GM21786 (cell line): ENCODE results near the gene LIPA.
"Not testable (repeated sequence)": the region's sequence is repeated elsewhere in the genome, so short reads cannot be mapped to it uniquely, and the experiment has no call there.

ENCODE experiments used
- ATAC-seq: cut with Tn5 transposase; IDR thresholded peaks from one replicate; pipeline ENCODE4 v1.9.1; 2021; ENCODE audit not compliant: unreplicated experiment

LIPA gene

DNA sequence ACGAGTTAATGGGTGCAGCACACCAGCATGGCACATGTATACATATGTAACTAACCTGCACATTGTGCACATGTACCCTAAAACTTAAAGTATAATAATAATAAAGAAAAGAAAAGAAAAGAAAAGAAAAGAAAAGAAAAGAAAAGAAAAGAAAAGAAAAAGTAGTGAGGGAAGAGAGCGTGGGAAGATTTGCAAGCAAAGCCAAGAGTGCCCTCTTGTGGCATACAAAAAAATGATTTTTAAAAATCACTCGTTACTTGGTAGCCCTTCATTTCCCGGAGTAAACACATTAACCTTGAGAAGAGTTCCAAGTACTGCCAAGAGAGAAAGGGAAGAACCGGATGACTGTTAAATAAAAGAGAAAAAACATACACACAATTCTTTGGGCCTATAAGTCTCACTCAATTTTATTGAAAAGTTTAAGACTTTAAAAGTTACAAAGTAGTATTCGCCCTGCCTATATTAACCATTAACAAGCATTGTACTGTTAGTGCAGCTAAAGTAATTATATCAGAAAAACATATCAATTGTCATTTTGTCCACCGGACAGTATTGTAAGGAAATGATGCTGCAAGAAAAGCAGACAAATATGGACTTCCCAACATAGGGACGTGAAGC is 38.3 kb downstream of the LIPA start:
- ATAC-seq, result no peak

DNA sequence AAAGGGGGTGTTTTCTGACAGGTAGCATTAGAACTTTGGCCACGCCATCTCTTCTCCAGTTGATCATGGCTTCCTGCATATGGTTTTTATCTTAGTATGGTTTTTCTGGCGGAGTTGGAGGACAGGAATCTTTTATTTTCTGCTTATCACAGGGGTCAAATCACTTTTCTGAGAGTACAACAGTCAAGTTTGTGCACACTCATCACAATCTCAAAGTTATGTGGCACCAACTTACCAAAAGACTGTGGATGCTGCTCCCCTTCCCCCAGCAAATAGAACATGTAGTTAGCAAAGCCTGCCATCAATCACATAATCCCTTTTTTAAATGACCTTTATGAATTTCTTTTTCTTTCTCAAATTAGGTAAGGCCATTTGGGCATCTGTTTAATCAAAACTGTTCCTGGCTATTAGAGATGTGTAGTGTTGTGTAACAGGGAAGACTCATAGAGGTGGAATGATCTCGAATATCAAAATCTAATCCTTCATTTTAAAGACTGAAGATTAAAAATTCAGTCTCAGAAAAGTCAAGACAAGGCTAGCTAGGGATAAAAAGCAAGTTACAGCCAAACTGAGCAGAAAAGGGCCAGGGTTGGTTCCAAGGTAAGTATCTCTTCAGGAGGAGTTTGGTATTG is 40.7 kb downstream of the LIPA start:
- ATAC-seq, result no peak

DNA sequence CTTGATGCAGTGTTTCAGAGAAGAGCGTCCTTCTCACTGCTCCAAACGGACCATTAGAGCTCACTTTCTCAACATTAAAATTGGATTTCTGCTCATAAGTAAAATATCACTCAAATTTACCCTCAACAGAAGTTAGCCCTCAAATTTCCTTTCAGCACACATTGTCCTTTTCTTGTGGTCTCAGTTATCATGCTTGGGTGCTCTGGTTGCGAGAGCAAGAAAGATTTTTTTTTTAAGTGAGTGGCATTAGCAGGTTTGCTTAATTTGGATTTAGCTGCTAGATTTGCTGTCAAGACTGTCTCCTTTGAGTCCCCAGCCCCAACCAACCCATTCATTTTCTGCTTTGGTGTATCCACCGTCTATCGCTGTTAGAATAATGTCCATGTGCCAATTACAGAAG is 41.9 kb downstream of the LIPA start:
- no peak for ATAC-seq

DNA sequence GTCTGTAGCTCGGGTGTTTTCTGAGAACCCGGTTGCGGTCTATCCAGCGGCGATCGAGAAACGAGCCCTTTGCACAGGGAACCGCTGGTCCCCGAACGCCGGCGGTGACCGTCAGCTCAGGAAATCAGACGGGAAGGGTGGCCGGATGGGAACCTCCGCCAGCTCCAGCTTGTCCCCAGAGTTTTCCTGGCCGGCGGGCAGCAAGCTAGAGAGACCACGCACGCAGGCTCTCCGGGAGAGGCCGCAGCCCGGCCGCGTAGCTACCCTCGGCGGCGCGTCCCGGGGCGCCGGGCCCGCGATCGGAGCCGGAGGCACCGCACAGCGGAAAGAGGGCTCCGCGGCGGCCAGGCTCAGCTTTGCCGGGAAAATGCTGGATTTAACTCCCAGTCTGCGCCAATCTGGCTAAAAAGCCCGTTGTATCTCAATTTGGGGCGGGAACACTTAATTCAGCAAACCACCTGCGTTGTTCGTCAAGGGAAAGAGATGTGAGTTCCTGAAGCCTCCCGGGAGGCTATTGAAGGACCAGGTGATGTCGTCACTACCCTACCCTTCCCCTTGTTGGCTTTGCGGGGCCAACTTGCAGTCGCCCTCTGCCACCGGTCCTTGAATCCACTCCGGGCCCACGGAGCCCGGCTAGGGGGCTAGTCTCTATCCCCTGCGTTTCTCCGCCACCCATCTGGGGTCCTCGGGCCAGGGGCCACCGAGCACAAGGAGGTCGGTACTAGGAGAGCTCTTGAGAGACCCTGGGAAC is 43.6 kb downstream of the LIPA start:
- ATAC-seq, result no peak

DNA sequence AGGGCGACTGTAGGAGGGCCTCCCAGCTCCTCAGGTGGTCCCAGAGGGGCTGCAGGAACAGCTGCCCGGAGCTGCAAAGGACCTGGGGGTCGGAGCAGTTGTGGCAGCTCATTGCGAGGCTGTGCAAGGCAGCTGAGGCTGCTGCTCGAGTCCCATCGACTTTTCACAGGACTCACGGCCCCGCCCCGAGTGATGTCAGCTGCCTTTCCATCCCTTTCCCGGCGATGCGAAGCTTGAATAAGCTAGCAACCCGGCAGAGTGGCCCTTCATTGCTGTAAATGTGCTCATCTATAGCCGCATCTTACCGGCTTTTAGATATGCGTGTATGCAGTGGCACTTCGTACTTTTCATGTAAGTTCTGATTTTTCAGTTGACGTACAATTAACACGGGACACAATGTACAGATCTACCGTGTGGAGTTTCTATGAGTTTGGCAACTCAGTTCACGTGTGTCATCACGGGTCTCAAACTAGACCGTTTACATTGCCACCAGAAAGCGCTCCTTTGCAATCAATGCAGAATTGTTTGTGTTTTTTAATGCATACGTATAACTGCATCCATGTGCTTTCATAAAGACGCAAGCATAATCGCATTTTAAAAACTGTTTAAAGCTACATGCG is 44.3 kb downstream of the LIPA start, which contains the start of gene CH25H:
Gene CH25H (minus strand): TSS at position 137 of the 620 bp plus-strand sequence. CDS start 25 bp downstream, at position 112.
- no peak for ATAC-seq

DNA sequence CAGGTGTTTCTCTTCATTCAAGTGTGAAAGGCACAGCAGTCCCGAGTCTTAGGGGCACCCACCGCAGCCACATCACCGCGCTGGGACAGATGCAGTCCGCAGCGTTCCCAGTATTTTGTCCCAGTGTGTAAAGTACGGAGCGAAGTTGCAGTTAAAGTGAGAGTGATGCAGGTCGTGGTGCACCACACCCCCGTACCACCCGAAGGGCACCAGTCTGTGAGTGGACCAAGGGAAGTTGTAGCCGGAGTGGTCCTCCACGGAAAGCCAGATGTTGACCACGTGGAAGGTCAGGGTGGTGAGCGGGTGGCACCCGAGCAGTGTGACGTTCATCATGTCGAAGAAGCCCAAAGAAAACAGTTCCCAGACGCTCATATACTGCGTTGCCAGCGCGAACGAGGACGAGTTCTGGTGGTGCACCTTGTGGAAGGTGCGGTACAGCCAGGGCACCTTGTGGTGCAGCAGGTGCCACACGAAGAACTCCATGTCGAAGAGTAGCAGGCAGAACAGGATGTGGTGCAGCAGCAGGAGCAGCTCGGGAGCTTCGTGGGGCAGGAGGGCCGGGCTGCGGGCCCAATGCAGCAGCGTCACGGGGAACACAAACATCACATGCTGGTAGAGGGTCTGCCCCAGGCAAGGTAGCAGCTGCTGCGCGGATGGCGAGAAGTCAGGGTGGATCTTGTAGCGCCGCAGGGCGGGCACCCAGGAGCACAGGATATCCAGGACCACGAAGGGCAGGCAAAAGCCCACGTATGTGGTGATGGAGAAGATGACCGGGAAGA is 45.0 kb downstream of the LIPA start:
- ATAC-seq, result no peak

DNA sequence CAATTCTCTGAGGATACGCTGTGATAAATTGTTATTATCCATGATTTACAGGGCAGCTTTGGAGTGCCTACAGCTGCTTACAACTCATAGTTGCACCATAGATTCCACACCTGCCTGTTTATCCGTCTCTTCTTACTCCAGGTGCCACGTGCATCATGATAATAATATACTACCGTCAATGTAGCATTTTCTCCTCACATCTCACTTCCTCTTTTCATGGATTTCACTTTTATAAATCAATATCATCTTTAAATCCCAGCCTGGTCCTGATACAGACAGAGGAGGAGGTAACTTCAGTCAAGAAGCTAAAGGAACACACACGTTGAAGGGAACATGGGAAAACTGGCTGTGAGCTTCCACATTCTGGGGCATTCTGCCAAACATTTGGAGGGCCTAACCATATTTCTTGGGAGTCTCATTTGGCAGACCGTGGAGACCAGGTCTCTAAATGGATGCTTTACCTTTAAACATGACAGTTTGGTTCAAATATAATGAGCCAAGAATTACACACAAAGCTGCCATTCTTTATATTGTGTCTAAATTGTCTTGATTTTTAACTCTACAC is 46.9 kb downstream of the LIPA start:
- no peak for ATAC-seq

DNA sequence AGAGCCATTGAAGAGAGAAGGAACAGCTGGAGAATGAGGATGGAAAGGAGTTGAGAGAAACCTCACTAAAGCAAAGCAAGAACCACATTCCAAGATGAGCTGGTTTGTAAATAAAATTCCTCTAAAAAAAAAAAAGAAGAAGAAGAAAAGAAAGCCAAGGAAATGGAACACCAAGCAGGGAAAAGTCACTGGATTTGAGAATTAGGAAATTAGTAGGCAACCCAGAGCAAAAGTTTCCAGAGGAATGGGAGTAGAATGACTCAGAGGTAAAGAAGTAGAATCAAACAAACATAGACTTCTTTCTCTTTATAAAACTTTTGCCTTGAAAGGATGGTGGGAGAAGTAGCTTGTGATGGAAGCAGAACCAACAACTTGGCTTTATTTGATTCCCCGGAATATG is 48.3 kb downstream of the LIPA start:
- no peak for ATAC-seq

DNA sequence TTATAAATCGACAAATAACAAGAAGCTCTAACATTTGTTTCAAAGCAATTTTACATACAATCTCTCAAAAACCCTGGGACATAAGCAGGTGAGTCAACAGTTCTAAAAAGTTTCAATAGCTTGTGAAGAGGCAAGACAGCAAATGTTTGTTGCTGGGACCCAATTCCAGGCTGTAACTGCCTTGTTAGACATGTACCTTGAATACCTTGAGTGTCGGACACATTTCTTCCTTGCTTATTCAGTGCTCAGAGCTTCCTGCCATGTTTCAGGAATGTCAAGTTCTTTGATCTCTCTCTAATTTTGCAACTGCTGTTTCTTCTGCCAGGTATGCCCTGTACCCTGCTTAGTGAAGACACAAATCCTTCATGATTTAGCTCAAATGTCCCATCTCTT is 49.5 kb downstream of the LIPA start:
- no peak for ATAC-seq

DNA sequence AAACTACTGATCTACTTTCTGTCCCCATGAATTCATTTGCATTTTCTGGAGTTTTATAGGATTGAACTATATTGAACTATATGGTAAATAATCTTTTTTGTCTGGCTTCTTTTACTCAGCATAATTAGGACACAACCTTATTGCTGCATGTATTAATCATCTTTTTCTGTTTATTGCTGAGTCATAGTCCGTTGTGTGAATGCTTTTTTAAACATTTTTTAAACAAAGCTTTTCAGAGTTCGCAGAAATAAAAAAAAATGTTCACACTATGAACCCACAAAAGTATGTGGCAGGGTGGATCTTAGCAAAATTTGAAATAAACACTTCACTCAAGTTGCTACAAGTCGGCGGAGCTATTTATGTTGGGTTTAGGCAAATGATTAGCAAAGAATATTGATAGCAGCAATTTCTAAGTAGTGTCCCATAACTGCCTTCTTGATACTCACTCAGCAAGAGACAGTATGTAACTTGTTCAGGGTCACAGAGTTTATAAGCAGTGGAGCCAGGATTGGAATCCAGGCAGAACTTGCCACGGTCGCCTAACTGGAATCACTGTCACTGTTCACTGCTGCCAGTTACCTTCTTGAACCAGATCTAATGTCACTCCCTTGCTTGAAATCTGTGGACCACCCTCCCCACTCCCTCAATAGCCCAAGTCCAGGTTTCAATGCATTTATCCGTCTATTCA is 50.1 kb downstream of the LIPA start:
- no peak for ATAC-seq

DNA sequence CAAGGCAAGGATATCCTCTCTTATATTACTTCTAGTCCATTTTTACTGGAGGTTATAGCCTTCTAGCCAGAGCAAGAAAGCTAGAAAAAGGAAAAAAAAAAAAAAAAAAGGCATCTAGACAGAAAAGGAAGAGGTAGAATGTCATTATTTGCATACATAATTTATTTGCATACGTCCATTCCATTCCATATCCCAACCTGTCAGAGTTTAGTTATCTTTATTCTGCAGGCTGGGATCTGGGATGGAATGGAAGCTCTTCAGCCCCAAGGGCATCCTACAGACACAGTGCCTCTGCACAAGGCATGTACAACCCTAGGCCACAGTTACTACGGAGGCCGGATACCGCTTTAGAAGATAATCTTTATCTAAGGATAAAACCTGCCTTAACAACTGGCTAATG is 54.1 kb downstream of the LIPA start:
- no peak for ATAC-seq

DNA sequence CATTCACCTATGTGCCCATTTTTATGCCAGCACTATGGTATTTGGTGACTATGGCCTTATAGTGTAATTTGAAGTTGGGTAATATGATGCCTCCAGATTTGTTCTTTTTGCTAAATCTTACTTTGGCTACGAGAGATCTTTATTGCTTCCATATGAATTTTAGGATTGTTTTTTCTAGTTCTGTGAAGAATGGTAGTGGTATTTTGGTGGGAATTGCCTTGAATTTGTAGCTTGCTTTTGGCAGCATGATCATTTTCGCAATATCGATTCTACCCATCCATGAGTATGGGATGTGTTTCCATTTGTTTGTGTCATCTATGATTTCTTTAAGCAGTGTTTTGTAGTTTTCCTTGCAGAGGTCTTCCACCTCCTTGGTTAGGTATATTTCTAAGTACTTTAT is 60.3 kb downstream of the LIPA start:
- not testable (repeated sequence) for ATAC-seq

DNA sequence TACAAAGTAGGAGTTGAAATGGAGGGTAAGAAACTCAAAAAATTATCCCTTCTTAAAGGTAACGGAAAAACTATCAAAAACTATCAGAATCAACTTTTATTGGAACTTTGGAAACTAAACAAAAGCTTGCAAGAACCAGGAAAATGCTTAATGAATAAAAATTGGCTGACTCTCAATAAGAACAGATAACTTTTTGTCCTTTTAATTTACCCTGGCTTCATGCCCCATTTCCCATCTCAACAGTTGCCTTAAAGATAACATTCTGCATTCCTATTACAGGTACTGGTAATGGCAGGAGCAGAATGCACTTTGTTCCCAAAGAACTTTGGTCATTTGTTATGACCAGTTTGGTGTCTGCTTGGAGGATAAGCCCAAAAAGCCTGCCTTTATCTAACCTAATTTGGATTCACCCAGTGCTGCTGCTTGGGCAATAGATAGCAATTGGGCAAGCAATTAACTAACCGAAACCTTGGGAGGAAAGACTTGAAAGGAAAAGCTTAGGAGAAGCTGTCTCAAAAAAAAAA is 62.3 kb downstream of the LIPA start:
- no peak for ATAC-seq

DNA sequence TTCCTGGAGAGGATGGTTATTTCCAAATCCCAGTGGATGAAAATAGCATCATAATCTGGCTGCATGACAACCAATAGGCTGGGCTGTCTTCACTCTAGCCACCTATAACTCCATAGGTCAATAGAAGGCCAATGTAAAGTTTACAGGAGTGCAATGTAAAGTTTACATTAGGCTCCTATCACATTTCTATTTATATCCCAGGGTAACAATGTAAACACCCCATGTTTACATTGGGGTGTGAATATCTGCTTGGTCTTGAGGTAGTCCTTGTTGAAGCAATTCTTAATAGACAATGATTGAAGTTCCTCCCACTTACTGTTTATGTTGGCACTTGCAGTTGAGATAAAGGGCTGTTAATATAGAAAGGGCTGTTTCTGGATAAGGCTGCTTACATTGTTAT is 65.9 kb downstream of the LIPA start:
- no peak for ATAC-seq

DNA sequence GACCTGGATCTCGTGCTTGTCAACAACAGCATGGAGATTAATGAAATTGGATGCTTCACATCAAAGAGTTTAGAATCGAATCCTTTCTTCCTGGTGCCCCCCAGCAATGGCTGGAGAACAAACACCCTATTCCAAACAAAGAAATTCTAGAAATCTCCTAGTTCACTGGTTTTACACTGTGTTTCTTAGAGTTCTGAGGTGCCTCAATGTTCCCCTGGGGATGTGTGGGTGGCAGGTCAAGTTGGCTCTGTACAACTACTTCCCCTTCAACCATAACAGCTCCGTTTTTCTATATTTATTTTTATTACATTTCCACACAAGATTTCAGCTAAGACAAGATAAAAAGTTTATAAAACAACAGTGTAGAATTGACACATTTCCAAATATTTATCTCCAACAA is 66.9 kb downstream of the LIPA start:
- no peak for ATAC-seq

DNA sequence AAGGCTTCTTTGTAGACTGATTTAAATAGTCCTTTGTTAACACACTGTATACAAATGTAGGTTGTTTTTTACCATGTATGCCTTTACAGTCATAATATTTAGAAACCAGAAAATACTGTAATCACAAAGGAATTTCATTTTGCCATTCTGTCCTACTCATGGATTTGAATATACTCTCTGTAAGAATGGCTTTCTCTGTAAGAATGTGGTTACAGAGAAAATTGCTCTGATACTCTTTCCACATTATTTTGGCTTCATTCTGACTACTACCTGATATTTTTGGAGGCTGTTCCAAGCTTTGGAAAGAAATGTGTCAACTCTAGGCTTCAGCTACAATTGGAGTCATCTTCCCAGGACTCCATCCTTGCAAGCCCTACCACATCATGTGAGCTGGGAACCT is 68.0 kb downstream of the LIPA start:
- no peak for ATAC-seq

DNA sequence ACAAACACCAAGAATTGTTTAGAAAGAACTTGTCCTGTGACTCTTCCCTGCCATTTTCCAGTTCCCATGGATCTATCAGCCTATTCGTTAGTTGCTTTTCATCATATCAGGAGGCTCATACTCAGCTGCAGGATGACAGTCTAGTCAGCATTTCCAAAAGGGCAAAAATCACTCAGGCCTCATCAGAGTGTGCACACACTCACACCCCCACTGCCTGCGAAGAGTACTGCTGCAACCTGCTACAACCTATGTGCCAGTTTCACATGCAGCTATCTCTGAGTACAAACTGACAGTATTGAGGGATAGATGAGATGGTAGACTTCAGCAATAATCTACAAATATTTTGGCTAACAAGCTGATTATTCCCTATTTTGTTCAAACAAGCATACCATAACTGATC is 68.7 kb downstream of the LIPA start:
- ATAC-seq, result no peak

DNA sequence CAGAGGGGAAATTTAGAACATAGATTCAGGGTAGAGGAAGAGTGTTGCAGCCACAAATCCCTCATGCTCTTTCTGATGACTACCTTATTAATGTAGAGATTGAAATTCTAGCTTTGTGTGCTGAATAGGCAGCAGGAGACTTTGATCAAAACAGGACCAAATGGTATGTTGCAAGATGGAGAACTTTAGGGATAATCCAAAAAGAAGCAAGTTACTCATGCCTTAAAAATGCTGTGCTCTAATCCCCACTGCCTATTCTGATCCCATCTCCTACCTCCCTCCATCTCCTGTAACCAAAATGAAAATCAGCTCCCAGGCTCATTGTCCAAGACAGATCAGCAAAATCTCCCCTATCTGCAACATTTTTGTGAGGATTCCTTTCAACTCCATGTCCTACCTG is 75.8 kb downstream of the LIPA start:
- ATAC-seq, result no peak

DNA sequence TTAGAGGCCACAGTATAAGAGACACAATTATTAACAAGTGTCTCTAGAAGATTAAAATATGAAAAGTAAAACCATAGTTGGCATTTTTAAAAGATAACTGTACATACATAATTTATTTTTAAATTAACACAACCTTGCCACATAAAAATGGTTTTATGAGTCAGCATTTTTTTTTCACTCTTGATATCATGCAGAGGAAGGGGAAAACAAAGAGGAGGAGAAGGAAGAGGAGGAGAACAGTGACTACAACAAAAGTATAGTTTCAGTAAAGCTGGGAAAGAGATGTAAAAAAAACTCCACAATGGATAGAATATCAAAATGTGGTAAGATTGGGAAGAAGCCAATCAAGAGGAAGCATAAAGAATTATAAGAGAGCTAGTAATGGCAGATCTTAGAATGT is 78.5 kb downstream of the LIPA start:
- no peak for ATAC-seq

DNA sequence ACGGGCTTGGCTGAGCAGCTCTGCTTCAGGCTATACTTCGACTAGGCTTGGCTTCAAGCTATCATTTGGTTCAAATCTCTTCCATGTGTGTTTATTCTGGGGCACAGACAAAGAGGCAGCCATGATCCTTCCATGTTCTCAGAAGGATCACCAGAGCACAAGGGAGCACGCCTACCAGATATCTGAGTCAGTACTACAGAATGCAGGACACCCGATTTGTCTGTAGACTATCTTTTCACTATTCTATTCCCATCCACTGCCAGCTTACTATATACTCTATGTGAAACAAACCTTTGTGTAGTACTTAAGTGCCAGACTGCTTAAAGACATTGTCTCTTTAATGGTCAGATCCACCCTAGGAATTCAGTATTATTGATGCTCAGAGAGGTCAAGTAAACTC is 79.6 kb downstream of the LIPA start:
- ATAC-seq, result no peak
